Spleen (tissue), 7 donors: ENCODE measurements around the gene NUP107.

Experiments
- POLR2A ChIP-seq, 3 donors: fragments of 450-650 bp; IDR thresholded peaks; one replicate each; pipeline ENCODE4 v1.5.1; 2017; ENCODE audit warnings: antibody characterized with exemption in 3 of 3, mild to moderate bottlenecking in 1 of 3
- TF ChIP-seq, protein P1 (sequence below), 11 experiments: fragments of 200-600 bp in 7 of 11; fragments of 450-650 bp in 4 of 11; sonication (generic) in 4 of 11; IDR thresholded peaks in 8 of 11; conservative IDR thresholded peaks in 3 of 11; 1 replicate in 7 of 11; 2 replicates in 4 of 11; pipeline versions ENCODE4 v1.4.0 to v1.8.0; 2016 to 2021; ENCODE audit warnings: antibody characterized with exemption in 11 of 11, inconsistent platforms in 4 of 11, mild to moderate bottlenecking in 1 of 11
- donor health status: DM: no; HTN: no; CAD: no; lungs with moderate emphysema.
- donor health status: DM: no; HTN: no; CAD: no.
- donor health status: DM: no; HTN: no; CAD: no.

DNA sequence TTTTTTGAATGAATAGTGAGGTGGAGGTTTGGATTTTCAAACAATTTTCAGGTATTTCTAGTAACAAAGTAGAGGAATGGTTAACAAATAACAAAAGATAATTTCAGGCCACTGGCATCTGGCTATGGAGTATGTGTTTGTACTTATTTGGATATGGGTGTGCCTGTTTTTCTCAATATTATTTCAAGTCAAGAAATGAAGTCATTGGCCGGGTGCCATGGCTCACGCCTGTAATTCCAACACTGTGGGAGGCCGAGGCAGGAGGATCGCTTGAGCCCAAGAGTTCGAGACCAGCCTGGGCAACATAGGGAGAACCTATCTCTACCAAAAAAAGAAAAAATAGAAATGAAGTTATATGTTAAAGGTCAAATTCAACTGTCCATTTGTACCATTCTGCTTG, 73.1 kb downstream of the NUP107 start:
- no peak for TF ChIP-seq POLR2A (IDR thresholded peaks at IDR 0.05)
- TF ChIP-seq, protein P1, sequence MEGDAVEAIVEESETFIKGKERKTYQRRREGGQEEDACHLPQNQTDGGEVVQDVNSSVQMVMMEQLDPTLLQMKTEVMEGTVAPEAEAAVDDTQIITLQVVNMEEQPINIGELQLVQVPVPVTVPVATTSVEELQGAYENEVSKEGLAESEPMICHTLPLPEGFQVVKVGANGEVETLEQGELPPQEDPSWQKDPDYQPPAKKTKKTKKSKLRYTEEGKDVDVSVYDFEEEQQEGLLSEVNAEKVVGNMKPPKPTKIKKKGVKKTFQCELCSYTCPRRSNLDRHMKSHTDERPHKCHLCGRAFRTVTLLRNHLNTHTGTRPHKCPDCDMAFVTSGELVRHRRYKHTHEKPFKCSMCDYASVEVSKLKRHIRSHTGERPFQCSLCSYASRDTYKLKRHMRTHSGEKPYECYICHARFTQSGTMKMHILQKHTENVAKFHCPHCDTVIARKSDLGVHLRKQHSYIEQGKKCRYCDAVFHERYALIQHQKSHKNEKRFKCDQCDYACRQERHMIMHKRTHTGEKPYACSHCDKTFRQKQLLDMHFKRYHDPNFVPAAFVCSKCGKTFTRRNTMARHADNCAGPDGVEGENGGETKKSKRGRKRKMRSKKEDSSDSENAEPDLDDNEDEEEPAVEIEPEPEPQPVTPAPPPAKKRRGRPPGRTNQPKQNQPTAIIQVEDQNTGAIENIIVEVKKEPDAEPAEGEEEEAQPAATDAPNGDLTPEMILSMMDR (IDR thresholded peaks at IDR 0.05 in 8 of 11, conservative IDR thresholded peaks at IDR 0.05 in 3 of 11), result no peak
